HepG2 (cell line): Measurements from ENCODE around the gene NFASC. TPM values are rescaled to one million over a fixed set of nuclear protein-coding genes. Genes with fewer than 3 reads are reported as not detected.

Source experiments
- ATAC-seq: fragments of 200-7000 bp; cut with Tn5 transposase; 3 replicates; pipeline ENCODE4 v1.9.1; 2020; ENCODE audit warnings: mild to moderate bottlenecking, moderate library complexity
- BruUV-seq: library from RNA; stranded (reverse); fragments of 400-500 nt; replicated peaks from 2 replicates; lab custom pipeline; 2021; lab: Mats Ljungman, UMichigan
- CTCF ChIA-PET: fragments of 300-600 bp; formaldehyde crosslinking; extraction: SDS; loops from one replicate; lab custom pipeline; 2021; ENCODE audit warnings: low total read pairs, inconsistent platforms, low intra/inter-chr PET ratio; lab: Yijun Ruan, JAX
- POLR2A ChIA-PET: fragments of 350-600 bp; sonication (Branson Sonifier 250); formaldehyde crosslinking; loops from one replicate; lab custom pipeline; 2020; ENCODE audit warnings: antibody characterized with exemption, inconsistent platforms; lab: Yijun Ruan, JAX
- DNase-seq: peaks from one replicate; pipeline ENCODE4 v3.0.0-alpha.2; 2015; ENCODE audit warnings: low spot score
- FAIRE-seq: peaks from 3 replicates; lab custom pipeline; 2011; peaks lifted over from hg19 to GRCh38; lab: Jason Lieb, UNC
- H2AFZ ChIP-seq: one replicate; pipeline ENCODE4 v1.6.1; 2011; ENCODE audit warnings: low read length, inconsistent platforms
- H3K27ac ChIP-seq: fragments of 300-600 bp; 3 replicates; pipeline ENCODE4 v1.8.0; 2011; ENCODE audit warnings: mixed run types, mild to moderate bottlenecking, mixed read lengths, low read length, inconsistent platforms; ENCODE audit not compliant: insufficient read depth; ENCODE audit errors: extremely low read length
- H3K27me3 ChIP-seq, 2 experiments: fragments of 200-600 bp in 1 of 2; 2 replicates in 1 of 2; 3 replicates in 1 of 2; pipeline versions ENCODE4 v1.6.0 to v1.8.0; 2011; ENCODE audit warnings: low read length in 2 of 2, mild to moderate bottlenecking in 2 of 2, moderate library complexity in 2 of 2, inconsistent platforms in 1 of 2; ENCODE audit not compliant: insufficient read depth in 2 of 2, control insufficient read depth in 1 of 2
- H3K36me3 ChIP-seq, 2 experiments: fragments of 200-600 bp in 1 of 2; replicated peaks in 1 of 2; 2 replicates in 1 of 2; 3 replicates in 1 of 2; pipeline versions ENCODE4 v1.5.1 to v1.8.0; 2011; ENCODE audit warnings: low read length in 2 of 2, inconsistent platforms in 1 of 2; ENCODE audit not compliant: insufficient read depth in 2 of 2, control insufficient read depth in 1 of 2
- H3K4me1 ChIP-seq: 2 replicates; pipeline ENCODE4 v1.5.1; 2012; ENCODE audit warnings: low read length, inconsistent platforms; ENCODE audit not compliant: insufficient read depth
- H3K4me2 ChIP-seq: 2 replicates; pipeline ENCODE4 v1.6.0; 2011; ENCODE audit warnings: low read depth, low read length, inconsistent platforms
- H3K4me3 ChIP-seq, 3 experiments: fragments of 200-600 bp in 1 of 3; sonication (generic), shearing (Covaris generic) in 1 of 3; replicated peaks in 1 of 3; 2 replicates each; pipeline ENCODE4 v1.5.1; 2011 to 2016; ENCODE audit warnings: low read length in 3 of 3, inconsistent platforms in 2 of 3, low read depth in 2 of 3, mild to moderate bottlenecking in 2 of 3, control low read depth in 1 of 3, mixed read lengths in 1 of 3; ENCODE audit not compliant: insufficient read depth in 1 of 3
- H3K79me2 ChIP-seq: one replicate; pipeline ENCODE4 v1.6.1; 2011; ENCODE audit warnings: low read length, inconsistent platforms; ENCODE audit not compliant: insufficient read depth
- H3K9ac ChIP-seq: 2 replicates; pipeline ENCODE4 v1.6.0; 2011; ENCODE audit warnings: mild to moderate bottlenecking, low read depth, low read length, inconsistent platforms; ENCODE audit not compliant: insufficient read depth
- H3K9me3 ChIP-seq: 2 replicates; pipeline ENCODE4 v1.5.1; 2012; ENCODE audit warnings: mild to moderate bottlenecking, low read length
- H4K20me1 ChIP-seq: 2 replicates; pipeline ENCODE4 v1.6.0; 2011; ENCODE audit warnings: inconsistent platforms, mild to moderate bottlenecking, low read length, moderate library complexity; ENCODE audit not compliant: insufficient read depth
- CENPT ChIP-seq: sonication (generic); formaldehyde crosslinking; IDR thresholded peaks from 2 replicates; pipeline ENCODE4 v1.8.0; 2022; ENCODE audit warnings: low read depth, mild to moderate bottlenecking, moderate library complexity, missing genetic modification reagents
- JUNB ChIP-seq: sonication (generic); formaldehyde crosslinking; IDR thresholded peaks from 2 replicates; pipeline ENCODE4 v1.8.0; 2022; ENCODE audit warnings: missing genetic modification reagents, mild to moderate bottlenecking, borderline replicate concordance
- MLXIP ChIP-seq: sonication (generic); formaldehyde crosslinking; IDR thresholded peaks from 2 replicates; pipeline ENCODE4 v1.9.0; 2021; ENCODE audit warnings: missing genetic modification reagents, borderline replicate concordance
- SALL1 ChIP-seq: sonication (generic); formaldehyde crosslinking; IDR thresholded peaks from 2 replicates; pipeline ENCODE4 v1.8.0; 2022; ENCODE audit warnings: mild to moderate bottlenecking, missing genetic modification reagents
- SIN3A ChIP-seq: IDR thresholded peaks from 2 replicates; pipeline ENCODE4 v1.6.1; 2011; ENCODE audit warnings: low read depth, mild to moderate bottlenecking, control low read depth, low read length, borderline replicate concordance
- SP2 ChIP-seq: sonication (generic); formaldehyde crosslinking; IDR thresholded peaks from 2 replicates; pipeline ENCODE4 v1.5.1; 2020; ENCODE audit warnings: mild to moderate bottlenecking, missing genetic modification reagents
- SRSF1 ChIP-seq: fragments of 200-400 bp; formaldehyde crosslinking; optimal IDR thresholded peaks from 2 replicates; pipeline ENCODE3; 2017; ENCODE audit warnings: mild to moderate bottlenecking, low read depth, low read length, moderate library complexity
- ZFP36L2 ChIP-seq: sonication (generic); formaldehyde crosslinking; IDR thresholded peaks from 2 replicates; pipeline ENCODE4 v1.4.0; 2020; ENCODE audit warnings: missing genetic modification reagents
- ZNF225 ChIP-seq: sonication (generic); formaldehyde crosslinking; IDR thresholded peaks from 2 replicates; pipeline ENCODE4 v1.4.0; 2020; ENCODE audit warnings: mild to moderate bottlenecking, missing genetic modification reagents
- ZNF367 ChIP-seq: sonication (generic); formaldehyde crosslinking; IDR thresholded peaks from 2 replicates; pipeline ENCODE4 v1.4.0; 2020; ENCODE audit warnings: missing genetic modification reagents, borderline replicate concordance
- ZNF530 ChIP-seq: sonication (generic); formaldehyde crosslinking; IDR thresholded peaks from 2 replicates; pipeline ENCODE4 v1.5.0; 2020; ENCODE audit warnings: low read depth, mild to moderate bottlenecking, missing genetic modification reagents
- ZNF563 ChIP-seq: sonication (generic); formaldehyde crosslinking; IDR thresholded peaks from 2 replicates; pipeline ENCODE4 v1.8.0; 2022; ENCODE audit warnings: mild to moderate bottlenecking, moderate library complexity, missing genetic modification reagents
- ZSCAN25 ChIP-seq: sonication (generic); formaldehyde crosslinking; IDR thresholded peaks from 2 replicates; pipeline ENCODE4 v1.8.0; 2022; ENCODE audit warnings: mild to moderate bottlenecking, missing genetic modification reagents
- WGBS: methylation state at CpG from one replicate; pipeline ENCODE4 v1.1.6; 2017; ENCODE audit warnings: low lambda C conversion rate; 5-methylcytosine and 5-hydroxymethylcytosine counted together
- in situ Hi-C: cut with HindIII; loops from 2 replicates; pipeline ENCODE4 v1.10.0; 2017; ENCODE audit warnings: low pct_unique_long_range_greater_than_20kb; ENCODE audit not compliant: extremely low pct_ligation_motif_present
- intact Hi-C: fragments of 100-400 bp; cut with micrococcal nuclease; formaldehyde crosslinking; loops from one replicate; pipeline ENCODE4 v1.10.0; 2022; ENCODE audit not compliant: unreplicated experiment
- polyA plus RNA-seq, 8 experiments: library from polyadenylated mRNA; depleted of rRNA in 3 of 8; stranded (reverse) in 7 of 8; unstranded in 1 of 8; fragments of >200 nt; fragmentation: Illumina TruSeq in 4 of 8; extraction: Trizol in 4 of 8; gene quantifications; 2 replicates each; pipeline versions ENCODE4 v1.2.1 to v1.2.3, GENCODE V29; 2011 to 2016; ENCODE audit warnings: low read depth in 4 of 8, missing spikeins in 1 of 8, mixed read lengths in 1 of 8; ENCODE audit not compliant: insufficient read depth in 1 of 8
- total RNA-seq, 5 experiments: library from RNA; depleted of rRNA; stranded (reverse); fragments of >200 nt; fragmentation: Illumina TruSeq; extraction: Trizol; gene quantifications; 2 replicates each; pipeline ENCODE4 v1.2.3, GENCODE V29; 2016; ENCODE audit warnings: low read depth in 1 of 5
- TF ChIP-seq, protein P1 (sequence below): sonication (generic); formaldehyde crosslinking; IDR thresholded peaks from 2 replicates; pipeline ENCODE4 v1.4.0; 2020; ENCODE audit warnings: missing genetic modification reagents, borderline replicate concordance
- TF ChIP-seq, protein P2 (sequence below): sonication (generic); formaldehyde crosslinking; IDR thresholded peaks from 2 replicates; pipeline ENCODE4 v1.8.1; 2023; ENCODE audit warnings: mild to moderate bottlenecking, inconsistent platforms, moderate library complexity, missing genetic modification reagents, borderline replicate concordance
- TF ChIP-seq, protein P3 (sequence below): sonication (generic); formaldehyde crosslinking; IDR thresholded peaks from 2 replicates; pipeline ENCODE4 v1.4.0; 2020; ENCODE audit warnings: missing genetic modification reagents, borderline replicate concordance

NFASC gene
- total and polyA plus RNA-seq, 2 of the 13 experiments (the other 11 are each of a cell fraction or from before 2014, with no cell fraction given), result not detected

GRCh38 chr1:204928671-204929486 is 58.2 kb downstream of the NFASC start:
- no peak overlapping the region for H3K4me3 ChIP-seq
- in situ Hi-C loops, result no loop called here
- no peak overlapping the region for H3K9ac ChIP-seq
- CTCF ChIA-PET, result no interaction called here
- H2AFZ ChIP-seq, result no peak overlapping the region
- H3K9me3 ChIP-seq, result no peaks in the 10 kb centered on the region
- DNase-seq, result no peak
- H3K4me1 ChIP-seq, result peaks cover 11% of the 10 kb centered on the region
- ATAC-seq, result no peak
- no peak for FAIRE-seq
- WGBS, result 19% methylated on average over 7 of the region's 8 CpGs
- BruUV-seq, result no TSS peak
- POLR2A ChIA-PET, result no interaction called here
- H3K4me2 ChIP-seq, result no peak overlapping the region
- no peaks in the 10 kb centered on the region for H4K20me1 ChIP-seq
- no peaks in the 10 kb centered on the region for H3K36me3 ChIP-seq
- H3K27me3 ChIP-seq, result peaks cover 1 to 11% of the 10 kb centered on the region in 2 experiments; a peak in 1 of 5 replicates
- no peaks in the 10 kb centered on the region for H3K79me2 ChIP-seq
- H3K27ac ChIP-seq, result no peak overlapping the region
- intact Hi-C loops, result no loop called here
- TF ChIP-seq SALL1, result no peak
- no peak for TF ChIP-seq ZNF530 (CRISPR knock-in tag)
- TF ChIP-seq, protein P1, sequence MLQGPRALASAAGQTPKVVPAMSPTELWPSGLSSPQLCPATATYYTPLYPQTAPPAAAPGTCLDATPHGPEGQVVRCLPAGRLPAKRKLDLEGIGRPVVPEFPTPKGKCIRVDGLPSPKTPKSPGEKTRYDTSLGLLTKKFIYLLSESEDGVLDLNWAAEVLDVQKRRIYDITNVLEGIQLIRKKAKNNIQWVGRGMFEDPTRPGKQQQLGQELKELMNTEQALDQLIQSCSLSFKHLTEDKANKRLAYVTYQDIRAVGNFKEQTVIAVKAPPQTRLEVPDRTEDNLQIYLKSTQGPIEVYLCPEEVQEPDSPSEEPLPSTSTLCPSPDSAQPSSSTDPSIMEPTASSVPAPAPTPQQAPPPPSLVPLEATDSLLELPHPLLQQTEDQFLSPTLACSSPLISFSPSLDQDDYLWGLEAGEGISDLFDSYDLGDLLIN (CRISPR knock-in tag), result no peak
- no peak for TF ChIP-seq SRSF1
- no peak for TF ChIP-seq SP2
- TF ChIP-seq, protein P2, sequence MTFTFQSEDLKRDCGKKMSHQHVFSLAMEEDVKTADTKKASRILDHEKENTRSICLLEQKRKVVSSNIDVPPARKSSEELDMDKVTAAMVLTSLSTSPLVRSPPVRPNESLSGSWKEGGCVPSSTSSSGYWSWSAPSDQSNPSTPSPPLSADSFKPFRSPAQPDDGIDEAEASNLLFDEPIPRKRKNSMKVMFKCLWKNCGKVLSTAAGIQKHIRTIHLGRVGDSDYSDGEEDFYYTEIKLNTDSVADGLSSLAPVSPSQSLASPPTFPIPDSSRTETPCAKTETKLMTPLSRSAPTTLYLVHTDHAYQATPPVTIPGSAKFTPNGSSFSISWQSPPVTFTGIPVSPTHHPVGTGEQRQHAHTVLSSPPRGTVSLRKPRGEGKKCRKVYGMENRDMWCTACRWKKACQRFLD, result no peak
- TF ChIP-seq ZFP36L2 (CRISPR knock-in tag), result no peak
- no peak for TF ChIP-seq SIN3A
- TF ChIP-seq ZNF563, result no peak
- TF ChIP-seq JUNB (CRISPR knock-in tag), result no peak
- no peak for TF ChIP-seq CENPT (CRISPR knock-in tag)
- TF ChIP-seq, protein P3, sequence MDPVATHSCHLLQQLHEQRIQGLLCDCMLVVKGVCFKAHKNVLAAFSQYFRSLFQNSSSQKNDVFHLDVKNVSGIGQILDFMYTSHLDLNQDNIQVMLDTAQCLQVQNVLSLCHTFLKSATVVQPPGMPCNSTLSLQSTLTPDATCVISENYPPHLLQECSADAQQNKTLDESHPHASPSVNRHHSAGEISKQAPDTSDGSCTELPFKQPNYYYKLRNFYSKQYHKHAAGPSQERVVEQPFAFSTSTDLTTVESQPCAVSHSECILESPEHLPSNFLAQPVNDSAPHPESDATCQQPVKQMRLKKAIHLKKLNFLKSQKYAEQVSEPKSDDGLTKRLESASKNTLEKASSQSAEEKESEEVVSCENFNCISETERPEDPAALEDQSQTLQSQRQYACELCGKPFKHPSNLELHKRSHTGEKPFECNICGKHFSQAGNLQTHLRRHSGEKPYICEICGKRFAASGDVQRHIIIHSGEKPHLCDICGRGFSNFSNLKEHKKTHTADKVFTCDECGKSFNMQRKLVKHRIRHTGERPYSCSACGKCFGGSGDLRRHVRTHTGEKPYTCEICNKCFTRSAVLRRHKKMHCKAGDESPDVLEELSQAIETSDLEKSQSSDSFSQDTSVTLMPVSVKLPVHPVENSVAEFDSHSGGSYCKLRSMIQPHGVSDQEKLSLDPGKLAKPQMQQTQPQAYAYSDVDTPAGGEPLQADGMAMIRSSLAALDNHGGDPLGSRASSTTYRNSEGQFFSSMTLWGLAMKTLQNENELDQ (CRISPR knock-in tag), result no peak
- TF ChIP-seq ZSCAN25 (CRISPR knock-in tag), result no peak
- TF ChIP-seq ZNF225 (CRISPR knock-in tag), result no peak
- TF ChIP-seq MLXIP, result no peak
- TF ChIP-seq ZNF367, result no peak
